ENCODE results near the gene PMFBP1. TPM values are rescaled to one million over a fixed set of nuclear protein-coding genes. Genes with fewer than 3 reads are reported as not detected.
A peak's percentile ranks its signal among the peaks of the same experiment; 100 is the strongest.

PMFBP1 gene
- total RNA-seq, 2 donors from 2014 or later = 0.21 to 1.4 TPM

- H3K36me3 ChIP-seq = peaks cover 96% of the 10 kb centered on the region
Measured at GRCh38 chr16:72104905-72105304, 67.0 kb downstream of the PMFBP1 start.

GRCh38 chr16:72101195-72101594, 70.8 kb downstream of the PMFBP1 start:
- DNase-seq (ENCODE audit: low spot score) (no peak), ATAC-seq (ENCODE audit: insufficient number of reproducible peaks, low FRiP score, low read depth) (no peak)
- Histone ChIP-seq H3K36me3 (peaks cover 94% of the 10 kb centered on the region), H3K4me3 (no peak overlapping the region), H3K27ac (no peak overlapping the region), H3K9me3 (no peaks in the 10 kb centered on the region), H3K27me3 (replicated peaks; ENCODE audit: insufficient read depth) (no peaks in the 10 kb centered on the region), H3K4me1 (ENCODE audit: control insufficient read depth in 1 of 2, low read depth in 2 of 2) (no peaks in the 10 kb centered on the region)
- no peak for TF ChIP-seq CTCF (IDR thresholded peaks at IDR 0.05)

More at GRCh38 chr16:72104905-72105304, 67.0 kb downstream of the PMFBP1 start:
- no peak overlapping the region for H3K4me3 ChIP-seq
- H3K4me1 ChIP-seq (ENCODE audit: control insufficient read depth in 1 of 2, low read depth in 2 of 2) = no peaks in the 10 kb centered on the region
- no peak for ATAC-seq (ENCODE audit: insufficient number of reproducible peaks, low FRiP score, low read depth)
- no peak overlapping the region for H3K27ac ChIP-seq
- DNase-seq (ENCODE audit: low spot score) = no peak
- no peak for TF ChIP-seq CTCF (IDR thresholded peaks at IDR 0.05)
- no peaks in the 10 kb centered on the region for H3K9me3 ChIP-seq
- H3K27me3 ChIP-seq (replicated peaks; ENCODE audit: insufficient read depth) = no peaks in the 10 kb centered on the region

GRCh38 chr16:72099377-72099818, 72.6 kb downstream of the PMFBP1 start:
- peak; percentile 48 for TF ChIP-seq CTCF (IDR thresholded peaks at IDR 0.05)
- H3K4me3 ChIP-seq = no peak overlapping the region
- ATAC-seq (ENCODE audit: insufficient number of reproducible peaks, low FRiP score, low read depth) (no peak), DNase-seq (ENCODE audit: low spot score) (no peak)
- H3K9me3 ChIP-seq = no peaks in the 10 kb centered on the region
- H3K27ac ChIP-seq = no peak overlapping the region
- peaks cover 8 to 11% of the 10 kb centered on the region in 2 donors for H3K4me1 ChIP-seq (ENCODE audit: control insufficient read depth in 1 of 2, low read depth in 2 of 2)
- H3K27me3 ChIP-seq (replicated peaks; ENCODE audit: insufficient read depth) = no peaks in the 10 kb centered on the region
- peaks cover 79% of the 10 kb centered on the region for H3K36me3 ChIP-seq

- no peak for ATAC-seq (ENCODE audit: insufficient number of reproducible peaks, low FRiP score, low read depth)
Measured at GRCh38 chr16:72098936-72099335, 73.0 kb downstream of the PMFBP1 start.

GRCh38 chr16:72094266-72094610, 77.7 kb downstream of the PMFBP1 start:
- TF ChIP-seq CTCF (IDR thresholded peaks at IDR 0.05) = no peak
- peaks cover 38% of the 10 kb centered on the region for H3K36me3 ChIP-seq
- H3K4me3 ChIP-seq = peak overlapping the region; percentile 97
- H3K9me3 ChIP-seq = no peaks in the 10 kb centered on the region
- DNase-seq (ENCODE audit: low spot score) (no peak), ATAC-seq (ENCODE audit: insufficient number of reproducible peaks, low FRiP score, low read depth) (no peak)
- peaks cover 22 to 31% of the 10 kb centered on the region in 2 donors for H3K4me1 ChIP-seq (ENCODE audit: control insufficient read depth in 1 of 2, low read depth in 2 of 2)
- H3K27ac ChIP-seq = peak overlapping the region; percentile 79 to 86
- H3K27me3 ChIP-seq (replicated peaks; ENCODE audit: insufficient read depth) = no peaks in the 10 kb centered on the region

More at GRCh38 chr16:72098936-72099335, 73.0 kb downstream of the PMFBP1 start:
- peaks cover 74% of the 10 kb centered on the region for H3K36me3 ChIP-seq
- no peaks in the 10 kb centered on the region for H3K27me3 ChIP-seq (replicated peaks; ENCODE audit: insufficient read depth)
- TF ChIP-seq CTCF (IDR thresholded peaks at IDR 0.05) = no peak
- peaks cover 9 to 12% of the 10 kb centered on the region in 2 donors for H3K4me1 ChIP-seq (ENCODE audit: control insufficient read depth in 1 of 2, low read depth in 2 of 2)
- no peak overlapping the region for H3K27ac ChIP-seq
- no peak overlapping the region for H3K4me3 ChIP-seq
- no peaks in the 10 kb centered on the region for H3K9me3 ChIP-seq
- DNase-seq (ENCODE audit: low spot score) = no peak

Measured in thoracic aorta (tissue), 2 donors.